GM12874 (cell line): Measurements from ENCODE around the gene C16orf74.

Experiments
- TF ChIP-seq, protein P1 (sequence below): IDR thresholded peaks from 2 replicates; pipeline ENCODE4 v1.5.1; 2011; ENCODE audit warnings: low read depth, mild to moderate bottlenecking, control low read depth, low read length, moderate library complexity; ENCODE audit not compliant: insufficient read depth

C16orf74 gene

DNA sequence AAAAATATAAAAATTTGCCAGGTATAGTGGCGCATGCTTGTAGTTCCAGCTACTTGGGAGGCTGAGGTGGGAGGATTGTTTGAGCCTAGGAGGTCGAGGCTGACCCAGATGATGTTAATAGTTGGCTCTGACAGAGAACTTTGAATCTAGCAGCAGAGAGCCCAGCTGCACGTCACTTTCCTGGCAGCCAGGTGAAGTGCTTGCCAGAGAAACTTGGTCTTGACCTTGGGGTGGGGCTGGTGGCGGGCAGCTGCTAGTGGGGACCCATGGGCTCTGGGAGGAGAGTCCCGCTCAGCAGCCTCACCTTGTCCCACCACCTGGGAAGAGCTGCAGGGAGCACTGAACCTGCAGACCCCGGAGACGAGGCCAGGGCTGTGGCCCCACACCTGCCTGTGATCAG, 3.1 kb upstream of the C16orf74 start:
- TF ChIP-seq, protein P1, sequence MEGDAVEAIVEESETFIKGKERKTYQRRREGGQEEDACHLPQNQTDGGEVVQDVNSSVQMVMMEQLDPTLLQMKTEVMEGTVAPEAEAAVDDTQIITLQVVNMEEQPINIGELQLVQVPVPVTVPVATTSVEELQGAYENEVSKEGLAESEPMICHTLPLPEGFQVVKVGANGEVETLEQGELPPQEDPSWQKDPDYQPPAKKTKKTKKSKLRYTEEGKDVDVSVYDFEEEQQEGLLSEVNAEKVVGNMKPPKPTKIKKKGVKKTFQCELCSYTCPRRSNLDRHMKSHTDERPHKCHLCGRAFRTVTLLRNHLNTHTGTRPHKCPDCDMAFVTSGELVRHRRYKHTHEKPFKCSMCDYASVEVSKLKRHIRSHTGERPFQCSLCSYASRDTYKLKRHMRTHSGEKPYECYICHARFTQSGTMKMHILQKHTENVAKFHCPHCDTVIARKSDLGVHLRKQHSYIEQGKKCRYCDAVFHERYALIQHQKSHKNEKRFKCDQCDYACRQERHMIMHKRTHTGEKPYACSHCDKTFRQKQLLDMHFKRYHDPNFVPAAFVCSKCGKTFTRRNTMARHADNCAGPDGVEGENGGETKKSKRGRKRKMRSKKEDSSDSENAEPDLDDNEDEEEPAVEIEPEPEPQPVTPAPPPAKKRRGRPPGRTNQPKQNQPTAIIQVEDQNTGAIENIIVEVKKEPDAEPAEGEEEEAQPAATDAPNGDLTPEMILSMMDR, result no peak

DNA sequence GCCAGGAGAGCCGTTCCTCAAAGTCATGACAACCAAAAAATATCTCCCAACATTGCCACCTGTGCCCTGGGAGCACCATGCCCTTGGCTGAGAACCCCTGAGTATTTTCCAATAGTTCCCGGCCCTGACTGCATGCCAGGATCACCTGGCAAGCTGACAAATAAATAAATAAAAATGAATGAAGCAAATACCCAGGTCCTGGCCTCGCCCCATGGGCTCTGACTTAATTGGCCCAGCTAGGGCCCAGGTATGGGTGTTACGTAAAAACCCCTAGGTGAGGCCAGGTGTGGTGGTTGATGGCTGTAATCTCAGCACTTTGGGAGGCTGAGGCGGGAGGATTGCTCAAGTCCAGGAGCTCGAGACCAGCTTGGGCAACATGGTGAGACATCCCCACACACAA, 2.7 kb upstream of the C16orf74 start:
- TF ChIP-seq, protein P1, result no peak

DNA sequence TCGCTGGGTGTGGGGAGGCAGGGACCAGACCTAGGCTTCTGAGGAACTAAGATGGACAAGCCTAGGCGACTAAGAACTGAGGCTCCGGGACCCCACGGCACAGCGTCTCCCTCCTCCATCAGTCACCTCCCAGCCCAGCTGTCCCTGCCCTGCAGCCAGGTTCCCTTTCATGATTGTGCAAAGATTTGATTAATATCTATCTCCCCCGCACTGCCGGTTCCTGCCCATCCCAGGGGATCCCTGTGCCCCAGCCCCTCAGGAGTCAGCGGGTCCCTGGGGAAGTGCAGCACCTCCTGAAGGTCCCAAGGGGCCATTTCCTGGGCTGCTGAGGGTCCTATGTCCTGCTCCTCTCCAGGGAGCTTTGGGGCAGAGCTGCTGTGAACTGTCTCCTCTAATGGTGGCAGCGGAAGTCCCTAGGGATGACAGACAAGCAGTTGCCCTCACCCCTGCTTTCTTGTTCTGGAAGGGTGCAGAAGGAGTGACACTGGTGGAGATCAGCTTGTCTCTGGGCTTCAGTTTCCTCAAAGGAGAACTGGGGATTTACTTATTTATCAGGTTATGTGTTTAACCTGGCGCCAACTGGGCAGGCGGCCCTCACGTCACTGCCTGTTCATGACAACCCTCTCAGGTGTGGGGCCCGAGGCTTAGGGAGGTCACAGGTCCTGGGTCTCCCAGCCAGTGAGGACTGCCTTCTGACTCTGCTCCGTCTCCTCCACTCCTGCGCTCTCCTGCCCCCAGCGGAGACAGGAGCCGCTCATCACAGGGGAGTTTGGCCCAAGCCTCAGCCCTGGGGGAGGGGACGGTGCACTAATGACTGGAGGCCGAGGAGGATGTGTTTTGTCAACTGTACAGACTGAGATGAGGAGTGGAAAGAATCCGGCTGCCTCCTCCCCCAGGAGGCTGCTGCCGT, 1.9 kb upstream of the C16orf74 start:
- TF ChIP-seq, protein P1, result no peak

DNA sequence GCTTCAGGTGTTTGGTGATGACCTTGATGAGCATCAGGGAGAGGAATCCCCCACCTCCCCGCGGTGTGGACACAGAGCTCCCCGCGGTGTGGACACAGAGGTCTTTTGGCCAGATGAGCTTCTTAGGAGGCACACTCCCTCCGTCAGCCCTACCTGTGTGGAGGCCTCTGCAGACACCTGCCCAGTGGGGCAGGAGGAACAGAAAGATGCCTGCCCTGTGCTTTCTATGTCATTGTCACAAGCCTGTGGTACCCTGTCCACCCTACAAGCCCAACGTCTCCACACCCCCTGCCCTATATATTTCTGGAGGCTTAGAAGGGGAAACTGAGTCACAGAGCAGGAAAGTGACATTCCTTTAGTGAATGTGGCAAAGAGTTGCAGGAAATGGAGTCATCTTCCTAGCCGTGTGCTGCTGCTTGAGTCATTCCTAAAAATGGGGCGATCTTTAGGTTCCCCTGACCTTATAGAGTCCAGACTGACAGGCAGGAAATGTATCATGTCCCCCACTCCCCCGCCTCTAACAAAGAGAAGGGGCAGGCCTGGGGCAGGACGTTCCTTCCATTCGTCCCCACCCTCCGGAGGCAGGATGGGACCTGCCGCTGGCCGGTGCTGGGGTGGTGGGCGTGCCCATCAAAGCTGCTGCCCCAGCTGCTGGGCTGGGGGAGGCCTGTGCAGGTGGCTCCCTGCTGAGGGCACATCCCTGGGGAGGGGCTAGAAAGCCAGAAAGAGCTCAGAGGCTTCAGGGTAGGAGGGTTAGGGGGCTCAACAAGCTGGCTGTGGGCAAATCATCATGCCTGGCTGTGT, 1.0 kb upstream of the C16orf74 start:
- TF ChIP-seq, protein P1, result no peak

DNA sequence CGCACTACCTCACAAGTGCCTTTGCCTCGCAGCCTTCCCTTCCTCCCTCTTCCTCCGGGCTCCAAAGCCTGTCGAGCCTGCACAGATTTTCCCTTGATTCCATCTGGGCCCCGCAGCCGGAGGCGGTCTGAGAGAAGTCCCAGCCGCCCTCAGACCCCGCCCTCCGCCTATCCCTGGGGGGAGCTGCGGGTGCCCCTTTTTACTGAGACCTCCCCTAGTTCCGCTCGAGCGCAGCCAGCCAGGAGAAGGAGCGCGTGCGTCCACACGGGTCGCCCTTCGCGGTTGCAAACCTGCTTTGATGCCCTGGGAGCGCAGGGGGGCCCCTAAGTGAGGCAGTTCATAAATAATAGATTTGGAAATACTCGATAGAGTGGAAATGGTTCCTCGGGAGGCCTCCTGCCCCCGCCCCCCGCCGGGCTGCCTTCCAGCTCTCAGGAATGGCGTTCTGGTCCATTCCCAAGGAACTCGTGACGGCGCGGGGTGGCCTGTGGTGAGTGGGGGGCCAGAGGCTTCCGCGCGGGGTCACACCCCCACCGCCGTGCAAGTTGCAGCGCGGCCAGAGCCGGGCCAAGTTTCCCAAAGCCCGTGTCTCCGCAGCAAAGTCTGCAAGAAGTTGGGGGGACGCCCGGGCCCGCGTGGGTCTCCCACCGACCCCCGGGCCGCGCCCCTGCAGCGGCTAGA, 610 bp downstream of the C16orf74 start:
- TF ChIP-seq, protein P1, result no peak

DNA sequence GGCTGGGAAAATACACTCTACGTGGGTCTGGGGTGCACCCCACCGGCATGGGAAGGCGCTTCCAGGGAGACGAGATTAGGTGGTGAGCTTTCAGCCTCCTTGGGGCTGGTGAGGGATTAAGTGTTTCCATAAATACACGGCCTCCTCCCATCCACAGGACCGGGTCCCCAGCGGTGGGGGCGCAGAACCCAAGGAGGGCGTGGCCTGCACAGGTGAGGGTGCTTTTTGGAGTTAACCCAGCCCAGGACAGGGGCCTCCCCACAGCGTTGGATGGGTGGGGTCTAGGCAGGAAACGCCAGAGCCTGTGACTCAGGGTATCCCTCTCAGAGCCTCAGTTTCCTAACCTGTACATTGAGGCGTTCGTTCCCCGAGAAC, 1.1 kb downstream of the C16orf74 start:
- TF ChIP-seq, protein P1, result no peak

DNA sequence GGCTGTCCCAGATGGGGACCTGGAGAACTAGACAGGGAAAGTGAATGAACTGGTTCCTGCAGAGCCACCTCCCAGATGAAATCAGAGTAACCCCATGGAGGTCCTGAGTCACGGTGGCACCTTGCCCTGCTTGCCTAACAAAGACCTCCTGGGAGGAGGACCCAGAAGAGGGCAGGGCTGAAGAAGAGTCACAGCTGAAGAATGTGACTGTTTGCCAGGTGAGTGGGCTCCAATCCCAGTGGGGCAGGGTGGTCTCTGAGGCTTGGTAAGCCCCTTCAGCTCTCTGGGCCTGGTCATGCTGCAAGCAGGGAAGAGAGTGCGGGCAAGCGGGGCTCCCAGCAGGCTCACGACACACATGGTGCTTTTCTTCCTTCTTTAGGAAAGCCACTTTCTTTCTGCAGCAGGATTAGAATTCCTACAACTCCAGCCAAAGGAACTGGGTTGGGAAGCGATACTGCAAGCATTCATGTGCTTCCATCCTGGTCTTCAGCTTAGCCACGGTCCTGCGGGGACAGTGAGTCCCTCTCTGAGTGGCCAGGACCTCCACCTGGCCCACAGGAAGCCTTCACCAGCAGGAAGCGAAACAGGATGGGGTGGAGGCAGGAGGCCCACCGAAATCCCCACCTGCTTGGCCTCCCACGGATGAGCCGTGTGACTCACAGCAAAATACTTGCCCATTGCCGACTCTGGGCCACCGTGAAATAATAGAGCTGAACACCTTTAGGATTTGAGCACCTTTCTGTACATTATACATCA, 4.3 kb downstream of the C16orf74 start:
- TF ChIP-seq, protein P1, result no peak
